ENCODE data around the gene RMND5A. TPM values are rescaled to one million over a fixed set of nuclear protein-coding genes. Genes with fewer than 3 reads are reported as not detected.

Gene RMND5A
- total RNA-seq, 1 donor from 2014 or later = 24.3 TPM

GRCh38 chr2:86746939-86747338, 26.8 kb downstream of the RMND5A start:
- Mint-ChIP-seq H3K4me3 (ENCODE audit: unreplicated experiment) (no peak overlapping the region), H3K9me3 (ENCODE audit: unreplicated experiment) (peaks cover 15% of the 10 kb centered on the region), H3K27me3 (ENCODE audit: unreplicated experiment) (no peaks in the 10 kb centered on the region), H3K36me3 (ENCODE audit: unreplicated experiment) (peaks cover 37% of the 10 kb centered on the region), H3K4me1 (ENCODE audit: unreplicated experiment) (peaks cover 4% of the 10 kb centered on the region), H3K27ac (ENCODE audit: unreplicated experiment) (peak overlapping the region; percentile 40)
- no peak for DNase-seq (ENCODE audit: extremely low spot score, unreplicated experiment)
- no peak for TF ChIP-seq CTCF (IDR thresholded peaks at IDR 0.05)

- no peak for TF ChIP-seq CTCF (IDR thresholded peaks at IDR 0.05)
- H3K4me1 Mint-ChIP-seq (ENCODE audit: unreplicated experiment) = peaks cover 4% of the 10 kb centered on the region
- no peak for DNase-seq (ENCODE audit: extremely low spot score, unreplicated experiment)
- no peak overlapping the region for H3K4me3 Mint-ChIP-seq (ENCODE audit: unreplicated experiment)
- H3K27me3 Mint-ChIP-seq (ENCODE audit: unreplicated experiment) = no peaks in the 10 kb centered on the region
- peaks cover 45% of the 10 kb centered on the region for H3K36me3 Mint-ChIP-seq (ENCODE audit: unreplicated experiment)
- H3K27ac Mint-ChIP-seq (ENCODE audit: unreplicated experiment) = peak overlapping the region; percentile 77
- peaks cover 15% of the 10 kb centered on the region for H3K9me3 Mint-ChIP-seq (ENCODE audit: unreplicated experiment)
These were observed 27.9 kb downstream of the RMND5A start for GRCh38 chr2:86747711-86748639.

- Mint-ChIP-seq H3K4me1 (ENCODE audit: unreplicated experiment) (peaks cover 4% of the 10 kb centered on the region), H3K9me3 (ENCODE audit: unreplicated experiment) (peaks cover 15% of the 10 kb centered on the region), H3K27me3 (ENCODE audit: unreplicated experiment) (no peaks in the 10 kb centered on the region), H3K4me3 (ENCODE audit: unreplicated experiment) (no peak overlapping the region), H3K27ac (ENCODE audit: unreplicated experiment) (no peak overlapping the region), H3K36me3 (ENCODE audit: unreplicated experiment) (peaks cover 49% of the 10 kb centered on the region)
- TF ChIP-seq CTCF (IDR thresholded peaks at IDR 0.05) = no peak
- no peak for DNase-seq (ENCODE audit: extremely low spot score, unreplicated experiment)
These were observed 30.2 kb downstream of the RMND5A start for GRCh38 chr2:86750240-86750839.

- peaks cover 54% of the 10 kb centered on the region for H3K36me3 Mint-ChIP-seq (ENCODE audit: unreplicated experiment)
- no peak overlapping the region for H3K4me3 Mint-ChIP-seq (ENCODE audit: unreplicated experiment)
- TF ChIP-seq CTCF (IDR thresholded peaks at IDR 0.05) = no peak
- peaks cover 4% of the 10 kb centered on the region for H3K4me1 Mint-ChIP-seq (ENCODE audit: unreplicated experiment)
- no peak for DNase-seq (ENCODE audit: extremely low spot score, unreplicated experiment)
- H3K9me3 Mint-ChIP-seq (ENCODE audit: unreplicated experiment) = peaks cover 15% of the 10 kb centered on the region
- H3K27ac Mint-ChIP-seq (ENCODE audit: unreplicated experiment) = no peak overlapping the region
- no peaks in the 10 kb centered on the region for H3K27me3 Mint-ChIP-seq (ENCODE audit: unreplicated experiment)
These were observed 31.7 kb downstream of the RMND5A start for GRCh38 chr2:86751778-86752177.

- DNase-seq (ENCODE audit: extremely low spot score, unreplicated experiment) = no peak
- Mint-ChIP-seq H3K4me3 (ENCODE audit: unreplicated experiment) (no peak overlapping the region), H3K9me3 (ENCODE audit: unreplicated experiment) (peaks cover 15% of the 10 kb centered on the region), H3K36me3 (ENCODE audit: unreplicated experiment) (peaks cover 54% of the 10 kb centered on the region), H3K4me1 (ENCODE audit: unreplicated experiment) (peaks cover under 1% of the 10 kb centered on the region), H3K27me3 (ENCODE audit: unreplicated experiment) (no peaks in the 10 kb centered on the region), H3K27ac (ENCODE audit: unreplicated experiment) (no peak overlapping the region)
- TF ChIP-seq CTCF (IDR thresholded peaks at IDR 0.05) = no peak
These were observed 32.8 kb downstream of the RMND5A start for GRCh38 chr2:86752934-86753333.
